ENCODE data around the gene ZCCHC14. TPM values are rescaled to one million over a fixed set of nuclear protein-coding genes. Genes with fewer than 3 reads are reported as not detected.
"Not testable (repeated sequence)": the region's sequence is repeated elsewhere in the genome, so short reads cannot be mapped to it uniquely, and the experiment has no call there.

The ZCCHC14 gene
- total and polyA plus RNA-seq, 8 donors, result 23.4 to 38.7 (median 31.4) TPM

DNA sequence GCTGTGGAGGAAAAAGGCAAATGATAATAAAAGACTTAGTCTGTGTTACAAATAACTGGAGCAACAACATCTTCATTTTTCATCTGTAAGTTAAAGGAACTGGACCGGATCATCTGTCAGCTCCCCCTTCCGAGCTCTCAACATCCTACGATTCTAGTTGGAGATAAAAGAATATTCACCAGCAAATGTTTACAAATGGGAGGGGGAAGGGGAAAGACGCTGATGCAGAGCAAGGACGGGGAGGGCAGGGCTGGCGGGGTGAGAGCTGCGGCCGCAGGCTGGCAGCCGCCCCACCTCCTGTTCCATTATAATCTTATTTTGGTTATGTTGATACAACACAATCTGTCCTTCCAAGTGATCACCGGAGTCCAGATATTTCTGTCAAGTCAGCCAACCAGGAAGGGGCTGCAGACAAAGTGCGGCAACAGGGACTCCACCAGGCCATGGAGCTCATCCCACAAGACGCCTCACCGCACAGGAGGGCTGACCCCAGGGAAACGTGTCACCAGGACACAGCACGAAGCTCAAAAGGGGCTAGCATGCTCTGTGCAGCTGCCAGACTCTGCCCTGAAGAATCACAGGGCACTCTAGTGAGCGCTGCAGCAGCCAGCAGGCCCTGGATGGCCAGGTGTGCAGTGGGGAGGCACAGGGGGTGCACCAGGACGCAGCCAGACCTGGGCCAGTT, 128.9 kb downstream of the ZCCHC14 start:
- H3K36me3 ChIP-seq, result peaks cover 0 to 34% of the 10 kb centered on the region in 2 donors
- no peak overlapping the region for H3K4me3 ChIP-seq
- no peaks in the 10 kb centered on the region for H3K9me3 ChIP-seq
- DNase-seq, result peak in 3 of 4 donors; percentile 18 to 61 (median 53)
- intact Hi-C loops (cut with DNase I), result no loop called here
- H3K27me3 ChIP-seq, result no peaks in the 10 kb centered on the region
- H3K4me1 ChIP-seq, result peaks cover 4 to 18% of the 10 kb centered on the region in 2 donors
- peak overlapping the region in 1 of 2 donors; percentile 67 for H3K27ac ChIP-seq
- TF ChIP-seq, protein P1, sequence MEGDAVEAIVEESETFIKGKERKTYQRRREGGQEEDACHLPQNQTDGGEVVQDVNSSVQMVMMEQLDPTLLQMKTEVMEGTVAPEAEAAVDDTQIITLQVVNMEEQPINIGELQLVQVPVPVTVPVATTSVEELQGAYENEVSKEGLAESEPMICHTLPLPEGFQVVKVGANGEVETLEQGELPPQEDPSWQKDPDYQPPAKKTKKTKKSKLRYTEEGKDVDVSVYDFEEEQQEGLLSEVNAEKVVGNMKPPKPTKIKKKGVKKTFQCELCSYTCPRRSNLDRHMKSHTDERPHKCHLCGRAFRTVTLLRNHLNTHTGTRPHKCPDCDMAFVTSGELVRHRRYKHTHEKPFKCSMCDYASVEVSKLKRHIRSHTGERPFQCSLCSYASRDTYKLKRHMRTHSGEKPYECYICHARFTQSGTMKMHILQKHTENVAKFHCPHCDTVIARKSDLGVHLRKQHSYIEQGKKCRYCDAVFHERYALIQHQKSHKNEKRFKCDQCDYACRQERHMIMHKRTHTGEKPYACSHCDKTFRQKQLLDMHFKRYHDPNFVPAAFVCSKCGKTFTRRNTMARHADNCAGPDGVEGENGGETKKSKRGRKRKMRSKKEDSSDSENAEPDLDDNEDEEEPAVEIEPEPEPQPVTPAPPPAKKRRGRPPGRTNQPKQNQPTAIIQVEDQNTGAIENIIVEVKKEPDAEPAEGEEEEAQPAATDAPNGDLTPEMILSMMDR (IDR thresholded peaks at IDR 0.05), result no peak
- ATAC-seq, result peak; percentile 42

DNA sequence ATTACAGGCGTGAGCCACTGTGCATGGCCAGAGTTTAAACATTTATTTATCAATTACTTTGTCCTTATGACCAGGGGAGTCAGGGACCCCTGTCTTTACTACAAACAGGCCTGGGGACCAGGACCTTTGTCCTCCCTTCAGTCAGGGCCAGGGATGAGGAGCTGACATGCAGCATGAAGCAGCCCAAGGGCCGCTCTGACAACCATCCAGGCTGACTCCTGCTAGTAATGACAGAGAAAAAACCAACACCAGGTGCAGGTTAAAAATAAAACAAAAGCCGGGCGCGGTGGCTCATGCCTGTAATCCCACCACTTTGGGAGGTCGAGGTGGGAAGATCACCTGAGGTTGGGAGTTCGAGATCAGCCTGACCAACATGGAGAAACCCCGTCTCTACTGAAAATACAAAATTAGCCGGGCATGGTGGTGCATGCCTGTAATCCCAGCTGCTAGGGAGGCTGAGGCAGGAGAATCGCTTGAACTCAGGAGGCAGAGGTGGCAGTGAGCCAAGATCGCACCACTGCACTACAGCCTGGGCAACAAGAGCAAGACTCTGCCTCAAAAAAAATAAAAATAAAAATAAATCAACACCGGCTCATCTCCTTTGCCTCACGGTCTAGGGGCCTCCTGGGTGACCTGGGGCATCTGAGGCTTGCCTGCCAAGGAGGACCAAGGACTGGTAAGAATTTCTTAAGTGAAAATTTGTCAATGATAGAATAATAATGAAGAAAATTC, 129.8 kb downstream of the ZCCHC14 start:
- H3K9me3 ChIP-seq; H3K27ac ChIP-seq; intact Hi-C loops (cut with DNase I); H3K27me3 ChIP-seq; H3K4me3 ChIP-seq; H3K4me1 ChIP-seq; ATAC-seq: not testable (repeated sequence)
- DNase-seq, result peak in 1 of 4 donors; percentile 26
- peaks cover 0 to 44% of the 10 kb centered on the region in 2 donors for H3K36me3 ChIP-seq

DNA sequence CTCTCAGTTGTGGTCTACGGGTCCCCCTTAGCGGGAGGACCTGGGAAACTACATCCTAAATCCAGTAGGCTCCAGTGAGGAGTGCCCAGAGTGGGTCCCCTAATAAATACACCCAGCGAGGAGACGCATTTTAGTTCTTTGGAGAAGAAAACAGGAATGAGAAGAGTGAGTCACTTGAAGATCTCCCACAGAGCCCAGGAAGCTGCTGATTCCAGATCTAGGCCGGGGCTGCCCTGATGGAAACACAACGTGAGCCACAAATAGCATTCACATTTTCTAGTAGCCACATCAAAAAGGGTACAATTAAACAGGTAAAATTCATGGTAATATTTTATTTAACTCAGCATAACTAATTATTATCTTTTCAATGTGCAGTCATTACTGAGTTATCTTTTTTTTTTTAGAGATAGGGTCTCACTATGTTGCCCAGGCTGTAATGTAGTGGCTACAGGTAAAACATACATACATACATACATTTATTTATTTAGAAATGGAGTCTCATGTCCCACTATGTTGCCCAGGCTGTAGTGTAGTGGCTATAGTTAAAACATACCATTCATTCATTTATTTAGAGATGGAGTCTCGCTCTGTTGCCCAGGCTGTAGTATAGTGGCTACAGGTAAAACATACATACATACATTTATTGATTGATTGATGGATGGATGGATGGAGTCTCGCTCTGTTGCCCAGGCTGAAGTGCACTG, 130.8 kb downstream of the ZCCHC14 start:
- intact Hi-C loops (cut with DNase I), result no loop called here
- DNase-seq (no peak), ATAC-seq (no peak)
- Histone ChIP-seq H3K4me3 (no peak overlapping the region), H3K27me3 (no peaks in the 10 kb centered on the region), H3K27ac (no peak overlapping the region), H3K9me3 (no peaks in the 10 kb centered on the region), H3K36me3 (peaks cover 0 to 45% of the 10 kb centered on the region in 2 donors), H3K4me1 (peaks cover 4 to 10% of the 10 kb centered on the region in 2 donors)
- TF ChIP-seq, protein P1 (IDR thresholded peaks at IDR 0.05), result no peak

DNA sequence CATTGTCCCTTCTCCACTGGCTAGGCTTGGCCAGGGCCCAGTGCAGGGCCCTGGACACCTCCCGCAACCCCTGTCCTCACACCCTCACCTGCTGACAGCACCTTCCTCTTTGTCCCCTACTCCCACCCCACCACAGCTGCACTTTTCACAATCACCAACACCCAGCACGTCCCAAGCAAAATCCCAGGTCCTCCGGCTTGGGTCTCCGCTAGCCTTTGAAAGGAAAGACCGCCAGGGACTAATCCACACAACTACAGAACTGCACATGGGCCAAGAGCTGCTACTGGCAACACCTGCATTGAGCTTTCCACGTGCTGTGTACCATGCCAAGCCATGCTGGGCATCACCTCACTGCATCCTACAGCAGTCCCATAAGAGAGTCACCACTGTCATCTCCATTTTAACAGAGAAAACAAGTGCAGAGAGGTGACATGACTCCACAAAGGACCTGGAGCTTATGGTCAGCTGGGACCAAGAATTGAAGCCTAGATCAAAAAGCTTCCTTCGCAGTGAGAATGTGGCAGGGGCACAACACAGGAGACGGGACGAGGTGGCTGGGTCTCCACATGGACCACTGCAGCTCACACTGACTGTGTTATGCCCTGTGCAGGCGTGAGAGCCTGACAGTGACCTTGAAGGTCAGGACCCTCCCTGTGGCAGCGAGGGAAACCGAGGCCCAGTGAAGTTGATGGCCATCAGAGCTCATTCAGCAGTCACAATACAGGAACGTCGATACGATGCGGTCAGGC, 131.8 kb downstream of the ZCCHC14 start:
- Histone ChIP-seq H3K27ac (no peak overlapping the region), H3K36me3 (peaks cover 0 to 44% of the 10 kb centered on the region in 2 donors), H3K4me1 (peaks cover 4 to 10% of the 10 kb centered on the region in 2 donors), H3K27me3 (no peaks in the 10 kb centered on the region), H3K9me3 (no peaks in the 10 kb centered on the region), H3K4me3 (no peak overlapping the region)
- intact Hi-C loops (cut with DNase I), result no loop called here
- TF ChIP-seq, protein P1 (IDR thresholded peaks at IDR 0.05), result no peak
- DNase-seq (peak in 1 of 4 donors; percentile 35), ATAC-seq (no peak)

DNA sequence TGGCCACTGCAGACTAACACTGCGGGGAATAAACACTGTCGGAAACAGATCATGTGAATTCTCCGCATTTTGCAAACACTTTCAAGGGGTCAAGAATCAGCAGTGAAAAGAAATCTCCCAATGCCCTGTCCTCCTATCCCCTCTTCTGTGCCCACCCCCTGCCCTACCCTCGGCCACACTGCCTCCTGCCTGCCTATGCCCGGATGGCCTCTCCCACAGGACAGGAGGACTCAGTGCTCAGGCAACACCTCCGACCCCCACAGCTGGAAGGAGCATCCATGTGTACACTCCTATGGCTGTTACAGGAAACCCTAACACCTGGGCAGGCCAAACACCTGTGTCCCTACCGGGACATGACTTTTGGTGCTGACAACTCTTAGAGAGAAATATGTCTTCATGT, 133.7 kb downstream of the ZCCHC14 start:
- H3K36me3 ChIP-seq, result peaks cover 0 to 43% of the 10 kb centered on the region in 2 donors
- peaks cover 0 to 4% of the 10 kb centered on the region in 2 donors for H3K4me1 ChIP-seq
- H3K4me3 ChIP-seq, result no peak overlapping the region
- TF ChIP-seq, protein P1 (IDR thresholded peaks at IDR 0.05), result no peak
- no peak overlapping the region for H3K27ac ChIP-seq
- intact Hi-C loops (cut with DNase I), result no loop called here
- peak in 1 of 4 donors; percentile 62 for DNase-seq
- no peaks in the 10 kb centered on the region for H3K9me3 ChIP-seq
- H3K27me3 ChIP-seq, result no peaks in the 10 kb centered on the region
- ATAC-seq, result no peak
